Chondrocyte (in vitro differentiated cells): ENCODE data around the gene CGREF1. TPM values are rescaled to one million over a fixed set of nuclear protein-coding genes. Genes with fewer than 3 reads are reported as not detected.

ENCODE experiments used
- DNase-seq: peaks from one replicate; pipeline ENCODE4 v3.0.0; 2021; ENCODE audit warnings: mixed read lengths, low spot score
- H3K27ac Mint-ChIP-seq: one replicate; pipeline ENCODE4 v1.8.0; 2021; ENCODE audit warnings: mild to moderate bottlenecking, moderate library complexity, mixed read lengths; ENCODE audit not compliant: unreplicated experiment
- H3K27me3 Mint-ChIP-seq: 2 replicates; pipeline ENCODE4 v1.8.0; 2021; ENCODE audit warnings: low read depth, mixed read lengths
- H3K36me3 Mint-ChIP-seq: 2 replicates; pipeline ENCODE4 v1.8.0; 2021; ENCODE audit warnings: low read depth, mixed read lengths
- H3K4me1 Mint-ChIP-seq: 2 replicates; pipeline ENCODE4 v1.8.0; 2021; ENCODE audit warnings: low read depth, mild to moderate bottlenecking, mixed read lengths
- H3K4me3 Mint-ChIP-seq: one replicate; pipeline ENCODE4 v1.8.0; 2021; ENCODE audit warnings: mild to moderate bottlenecking, moderate library complexity, mixed read lengths; ENCODE audit not compliant: unreplicated experiment
- H3K9me3 Mint-ChIP-seq: 2 replicates; pipeline ENCODE4 v1.8.0; 2021; ENCODE audit warnings: low read depth, mixed read lengths
- CTCF ChIP-seq: fragments of 200-600 bp; sonication (generic); IDR thresholded peaks from 2 replicates; pipeline ENCODE4 v1.5.0; 2021; ENCODE audit warnings: antibody characterized with exemption, mild to moderate bottlenecking, moderate library complexity
- long read RNA-seq: library from polyadenylated mRNA; stranded (forward); transcript quantifications from one replicate; pipeline ENCODE4 v2.0.0, GENCODE V29; 2021
- total RNA-seq: library from RNA; stranded (reverse); gene quantifications from 3 replicates; pipeline ENCODE4 v1.2.1, GENCODE V29; 2021

Gene CGREF1
- total RNA-seq: 9.6 to 15.9 TPM (median 13.5 TPM) in 3 replicates
- long read RNA-seq, partial matches to known transcripts: 0 of 16 reads
- long read RNA-seq, other reads (novel, unspliced or antisense): 13 of 16 reads

GRCh38 chr2:27118525-27119329, at the start of gene CGREF1:
Gene CGREF1 (minus strand): TSS chr2:27119128. CDS start chr2:27104366, 14,762 bp downstream.
- Mint-ChIP-seq H3K36me3 (no peaks in the 10 kb centered on the region), H3K9me3 (no peaks in the 10 kb centered on the region), H3K4me3 (peak within 1 kb of the TSS; percentile 73), H3K4me1 (peaks cover 16% of the 10 kb centered on the region), H3K27me3 (peaks cover 16% of the 10 kb centered on the region), H3K27ac (no peak within 1 kb of the TSS)
- no peak for DNase-seq
- no peak for TF ChIP-seq CTCF

- Mint-ChIP-seq H3K4me1 (no peaks in the 10 kb centered on the region), H3K4me3 (no peak overlapping the region), H3K36me3 (no peaks in the 10 kb centered on the region), H3K9me3 (no peaks in the 10 kb centered on the region), H3K27me3 (peaks cover 2% of the 10 kb centered on the region), H3K27ac (no peak overlapping the region)
- no peak for TF ChIP-seq CTCF
- no peak for DNase-seq
These were observed 46.2 kb upstream of the CGREF1 start for GRCh38 chr2:27164960-27165763.

- Mint-ChIP-seq H3K4me3 (no peak overlapping the region), H3K36me3 (no peaks in the 10 kb centered on the region), H3K27me3 (peaks cover 6% of the 10 kb centered on the region), H3K4me1 (no peaks in the 10 kb centered on the region), H3K9me3 (no peaks in the 10 kb centered on the region), H3K27ac (no peak overlapping the region)
- no peak for DNase-seq
- TF ChIP-seq CTCF: no peak
These were observed 43.5 kb upstream of the CGREF1 start for GRCh38 chr2:27162151-27163121.

GRCh38 chr2:27160191-27160590, 41.3 kb upstream of the CGREF1 start:
- Mint-ChIP-seq H3K27ac (no peak overlapping the region), H3K9me3 (no peaks in the 10 kb centered on the region), H3K27me3 (peaks cover 6% of the 10 kb centered on the region), H3K4me3 (no peak overlapping the region), H3K4me1 (no peaks in the 10 kb centered on the region), H3K36me3 (no peaks in the 10 kb centered on the region)
- TF ChIP-seq CTCF: no peak
- no peak for DNase-seq
